GM19043 (cell line): ENCODE measurements around the gene RBL2.
"Not testable (repeated sequence)": the region's sequence is repeated elsewhere in the genome, so short reads cannot be mapped to it uniquely, and the experiment has no call there.

Experiments
- ATAC-seq: cut with Tn5 transposase; IDR thresholded peaks from one replicate; pipeline ENCODE4 v1.9.1; 2021; ENCODE audit warnings: low read depth; ENCODE audit not compliant: unreplicated experiment

Gene RBL2

DNA sequence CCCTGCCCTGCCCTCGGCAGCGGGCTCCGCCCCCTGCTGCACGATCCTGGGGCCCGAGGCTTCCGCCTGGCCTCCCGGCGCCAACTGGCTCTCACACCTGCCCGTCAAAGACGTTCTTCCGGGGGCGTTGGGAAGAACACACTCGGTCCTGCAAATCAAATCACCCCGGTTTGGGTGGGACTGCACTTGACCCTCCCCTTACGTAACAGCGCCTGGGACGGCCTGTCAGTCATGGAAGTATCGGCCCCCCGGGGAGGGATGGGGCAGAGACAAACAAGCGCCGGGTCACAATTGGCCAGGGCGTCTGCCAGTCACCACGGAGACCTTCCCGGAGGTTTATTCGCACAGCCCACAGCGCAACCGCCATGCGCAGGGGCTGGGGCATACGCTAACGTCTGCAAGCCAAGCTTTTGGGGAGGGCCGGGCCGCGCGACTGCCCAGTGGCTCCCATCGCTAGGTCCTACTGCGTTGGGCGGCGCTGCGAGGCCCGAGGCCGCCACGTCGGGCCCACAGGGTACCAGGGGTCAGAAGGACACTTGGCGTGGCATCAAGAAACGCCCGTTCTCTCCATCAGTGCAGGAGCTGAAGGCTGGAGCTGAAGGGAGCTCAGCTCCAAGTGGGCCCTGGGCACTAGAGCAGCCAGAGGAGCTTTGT, 69.1 kb downstream of the RBL2 start:
- ATAC-seq = peak; percentile 94

DNA sequence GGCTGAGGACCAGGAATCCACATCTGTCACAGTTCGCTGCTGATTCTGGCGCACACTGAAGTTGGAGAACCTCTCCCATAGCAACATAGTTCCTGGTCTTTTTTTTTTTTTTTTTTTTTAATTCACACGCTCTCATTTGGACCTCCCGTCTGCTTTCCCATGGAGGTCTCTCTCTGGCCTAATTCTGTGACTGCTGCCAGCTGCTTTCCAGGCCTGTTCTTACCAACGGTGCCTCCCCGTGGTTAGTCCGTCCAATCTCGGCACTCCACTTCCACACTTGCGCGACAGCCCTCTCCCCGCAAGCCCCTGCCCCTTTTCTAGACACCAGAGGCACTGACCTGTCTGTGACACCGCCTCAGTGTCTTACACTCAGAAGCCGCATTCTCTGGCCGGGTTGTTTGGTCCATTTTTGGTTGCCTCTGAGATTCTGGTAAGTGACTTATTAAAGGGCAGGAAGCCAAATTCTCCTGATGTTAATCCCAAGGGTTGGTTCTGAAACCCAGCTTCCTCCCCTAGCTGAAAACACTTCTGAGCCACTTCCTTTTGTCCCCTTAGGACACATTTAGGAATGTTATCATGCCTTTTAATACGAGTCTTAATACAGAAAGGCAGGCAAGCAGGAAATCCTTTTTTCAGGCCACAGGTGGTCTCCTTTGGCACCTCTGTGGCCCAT, 69.9 kb downstream of the RBL2 start:
- ATAC-seq = no peak

DNA sequence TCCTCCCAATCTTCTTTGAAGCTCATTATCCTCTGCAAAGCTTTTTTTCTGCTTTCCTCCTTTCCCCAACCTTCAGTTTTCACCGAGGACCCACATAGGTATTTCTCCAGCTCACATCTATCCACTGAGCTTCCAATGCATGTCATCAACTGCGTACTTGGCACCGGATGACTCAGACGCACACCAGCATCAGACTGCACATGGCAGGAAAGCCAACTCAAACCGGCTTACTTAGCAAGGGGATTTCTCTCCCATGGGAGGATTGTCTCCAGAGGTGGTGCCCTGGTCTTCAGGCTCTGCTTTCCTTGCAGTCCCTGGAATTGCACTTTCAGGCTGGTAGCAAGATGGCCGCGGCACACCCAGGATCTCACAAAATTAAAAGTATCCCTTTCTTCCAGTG, 70.4 kb downstream of the RBL2 start:
- no peak for ATAC-seq

DNA sequence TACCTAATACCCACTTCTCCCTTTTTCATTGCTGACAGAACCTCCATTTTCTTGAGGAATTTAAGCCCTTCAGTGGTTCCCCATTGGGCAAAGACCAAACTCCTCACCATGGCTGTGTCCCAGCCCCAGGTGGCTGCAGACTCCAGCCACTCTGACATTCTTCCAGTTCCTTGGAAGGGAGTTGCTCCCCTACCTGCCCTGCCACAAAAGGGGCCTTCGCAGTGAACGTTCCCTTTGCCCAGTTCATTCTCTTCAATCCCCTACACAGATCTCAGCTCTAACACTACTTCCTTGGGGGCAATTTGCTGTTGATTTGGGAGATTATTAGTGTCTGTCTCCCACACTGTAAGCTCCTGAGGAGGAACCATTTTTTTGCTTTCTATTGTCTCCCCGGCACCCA, 72.0 kb downstream of the RBL2 start:
- ATAC-seq = no peak

DNA sequence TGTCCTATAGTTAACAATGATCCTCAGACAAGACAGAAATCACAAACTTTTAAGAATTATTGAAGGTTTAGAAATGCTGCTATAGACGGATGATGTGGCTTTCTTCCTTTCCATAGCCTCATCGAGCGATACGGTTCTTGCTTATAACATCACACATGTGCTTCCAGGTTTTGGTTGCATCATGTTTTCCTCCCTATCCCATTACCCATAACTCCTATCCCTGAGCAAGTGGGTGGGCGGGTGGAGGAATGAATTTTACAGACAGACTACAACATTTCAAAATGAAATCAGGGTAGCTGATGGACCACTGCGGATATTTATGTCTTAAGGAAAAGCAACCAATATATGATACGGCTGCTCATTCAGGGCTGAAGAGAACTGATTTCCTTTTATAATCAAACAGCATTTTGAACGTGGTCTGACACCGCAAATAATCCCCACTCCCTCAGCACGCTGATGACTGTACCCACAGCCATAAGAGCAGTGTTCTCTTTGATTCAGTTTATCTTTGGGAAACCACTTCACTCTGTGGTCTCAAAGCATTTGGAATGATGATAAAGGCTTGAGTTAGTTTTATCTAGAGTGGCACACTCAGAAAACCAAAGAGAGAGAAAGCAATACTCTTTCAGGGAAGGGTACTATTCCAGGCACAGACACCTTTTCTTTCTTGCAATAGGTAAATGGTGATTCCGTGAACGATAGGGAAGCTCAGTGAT, 73.4 kb downstream of the RBL2 start:
- no peak for ATAC-seq

DNA sequence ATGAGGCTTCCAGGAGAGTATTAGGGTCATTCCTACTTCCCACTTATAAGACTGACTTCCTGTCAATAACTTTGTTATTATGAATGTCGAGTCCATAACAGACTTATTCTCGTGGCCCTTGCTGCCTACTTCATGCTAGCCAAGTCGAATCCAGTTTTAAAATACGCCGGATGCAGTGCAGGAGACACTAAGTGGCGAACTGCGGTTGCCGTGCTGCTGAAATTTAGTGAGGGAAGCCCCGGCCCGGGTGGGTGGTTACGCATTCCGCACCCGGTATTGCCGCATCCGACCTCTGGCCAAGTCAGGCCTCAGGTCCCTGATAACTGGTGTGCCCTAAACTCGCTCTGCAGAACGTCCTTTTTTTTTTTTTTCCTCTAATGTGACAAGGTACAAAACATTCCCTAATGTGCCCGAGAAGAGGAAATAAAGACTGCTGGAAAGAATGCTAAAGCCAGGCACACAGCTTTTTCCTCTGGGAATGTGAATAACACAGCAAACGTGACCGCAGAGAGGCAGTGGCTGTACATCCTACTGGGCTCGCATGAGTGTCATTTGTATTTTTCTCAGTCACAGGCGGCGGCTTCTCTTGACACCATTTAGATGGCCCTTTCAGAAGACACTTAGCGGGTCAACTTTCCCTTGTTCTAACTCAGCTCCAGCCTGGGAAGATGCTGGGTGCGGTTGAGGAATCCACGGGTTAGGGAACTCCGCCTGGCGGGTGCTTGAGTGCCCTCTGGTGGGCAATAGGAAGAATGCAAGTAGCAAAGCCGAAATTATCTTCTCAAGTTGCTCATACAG, 75.8 kb downstream of the RBL2 start:
- ATAC-seq = no peak

DNA sequence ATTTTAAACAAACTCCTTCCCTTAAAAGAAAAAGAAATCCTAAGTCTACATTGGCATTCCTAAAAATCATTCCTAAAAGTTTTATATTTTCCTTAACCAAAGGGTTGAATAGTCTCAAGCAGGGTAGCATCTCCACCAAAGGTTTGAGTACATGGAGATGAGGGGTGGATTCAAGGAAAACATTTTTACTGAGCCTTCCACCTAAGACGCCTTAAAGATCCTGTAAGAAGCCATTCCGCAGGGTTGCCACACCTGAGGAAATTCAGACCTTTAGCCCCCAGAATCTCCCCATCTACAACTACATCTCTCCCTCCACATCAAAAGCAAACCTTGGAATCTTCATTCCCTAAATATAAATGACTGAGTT, 76.4 kb downstream of the RBL2 start:
- no peak for ATAC-seq

DNA sequence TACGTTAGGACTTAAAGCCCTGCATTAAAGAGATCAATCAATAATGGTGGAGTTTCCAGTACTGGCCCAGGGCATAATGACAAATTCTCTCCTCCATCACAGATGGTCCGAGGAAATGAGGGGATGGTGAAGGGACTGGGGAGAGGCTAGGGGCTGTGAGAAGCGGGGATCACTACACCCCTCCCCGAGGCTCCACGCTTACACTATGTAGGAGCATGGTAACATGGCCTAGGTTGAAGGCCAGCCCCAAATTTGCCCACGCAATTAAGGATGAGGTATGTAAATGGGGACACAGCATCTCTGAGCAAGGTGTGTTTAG, 76.8 kb downstream of the RBL2 start:
- no peak for ATAC-seq

DNA sequence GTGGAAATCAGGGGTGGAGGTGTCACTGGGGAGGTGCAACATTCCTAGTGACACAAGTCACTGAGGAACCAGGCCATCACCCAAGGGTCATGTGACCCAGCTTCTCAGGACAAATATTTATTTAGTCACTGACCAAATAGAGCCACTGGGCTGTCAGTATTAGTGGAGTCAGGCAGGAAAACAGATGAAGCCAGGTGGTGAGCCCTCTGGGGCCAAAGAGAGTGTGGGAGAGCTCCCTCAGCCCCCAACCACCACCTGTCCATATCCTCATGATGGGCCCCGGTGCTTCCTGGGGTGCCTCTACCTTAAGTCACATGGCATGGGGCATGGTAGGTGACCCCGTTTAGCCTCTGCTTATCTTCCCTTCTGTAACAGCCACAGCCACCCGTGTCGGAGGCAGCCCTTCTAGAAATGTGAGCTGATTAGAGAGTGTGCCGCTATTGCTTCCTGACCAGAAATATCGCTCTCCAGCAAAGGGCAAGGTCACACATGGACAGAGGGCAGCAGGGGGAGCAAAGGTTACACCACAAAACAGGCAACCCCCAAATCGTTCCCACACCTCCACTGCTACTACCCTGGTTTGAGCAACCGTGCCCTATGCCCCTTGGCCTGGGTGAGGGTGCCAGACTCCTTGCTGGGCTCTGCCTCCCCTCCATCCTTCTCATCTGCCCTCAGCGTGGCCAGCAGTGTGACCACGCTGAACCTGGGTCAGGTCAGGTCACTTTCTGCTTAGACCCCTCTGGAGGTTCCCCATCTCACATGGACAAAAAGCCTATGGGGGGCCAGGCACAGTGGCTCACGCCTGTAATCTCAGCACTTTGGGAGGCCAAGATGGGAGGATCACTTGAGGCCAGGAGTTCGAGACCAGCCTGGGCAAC, 77.4 kb downstream of the RBL2 start:
- ATAC-seq = no peak

DNA sequence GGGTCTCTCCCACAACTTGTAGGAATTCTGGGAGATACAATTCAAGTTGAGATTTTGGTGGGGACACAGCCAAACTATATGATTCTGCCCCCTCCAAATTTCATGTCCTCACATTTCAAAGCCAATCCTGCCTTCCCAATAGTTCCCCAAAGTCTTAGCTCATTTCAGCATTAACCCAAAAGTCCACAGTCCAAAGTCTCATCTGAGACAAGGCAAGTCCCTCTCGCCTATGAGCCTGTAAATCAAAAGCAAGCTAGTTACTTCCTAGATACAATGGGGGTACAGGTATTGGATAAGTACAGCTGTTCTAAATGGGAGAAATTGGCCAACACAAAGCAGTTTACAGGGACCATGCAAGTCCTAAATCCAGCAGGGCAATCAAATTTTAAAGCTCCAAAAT, 78.5 kb downstream of the RBL2 start:
- not testable (repeated sequence) for ATAC-seq

DNA sequence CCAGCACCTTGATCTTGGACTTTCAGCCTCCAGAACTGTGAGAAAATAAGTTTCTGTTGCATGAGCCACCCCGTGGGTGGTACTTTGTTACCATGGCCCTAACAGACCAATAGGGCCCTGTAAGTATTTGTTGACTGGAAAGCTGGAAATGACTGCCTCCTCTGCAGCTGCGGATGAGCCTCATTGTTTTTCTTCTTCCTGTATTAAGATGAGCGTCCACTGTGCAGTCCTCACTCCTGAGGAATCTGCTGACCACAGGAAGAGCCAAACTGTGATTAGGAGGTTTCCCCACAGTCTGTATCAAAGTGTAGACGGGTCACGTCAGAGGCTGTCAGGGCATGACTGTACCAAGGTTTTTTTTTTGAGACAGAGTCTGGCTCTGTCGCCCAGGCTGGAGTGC, 81.0 kb downstream of the RBL2 start:
- ATAC-seq = no peak

DNA sequence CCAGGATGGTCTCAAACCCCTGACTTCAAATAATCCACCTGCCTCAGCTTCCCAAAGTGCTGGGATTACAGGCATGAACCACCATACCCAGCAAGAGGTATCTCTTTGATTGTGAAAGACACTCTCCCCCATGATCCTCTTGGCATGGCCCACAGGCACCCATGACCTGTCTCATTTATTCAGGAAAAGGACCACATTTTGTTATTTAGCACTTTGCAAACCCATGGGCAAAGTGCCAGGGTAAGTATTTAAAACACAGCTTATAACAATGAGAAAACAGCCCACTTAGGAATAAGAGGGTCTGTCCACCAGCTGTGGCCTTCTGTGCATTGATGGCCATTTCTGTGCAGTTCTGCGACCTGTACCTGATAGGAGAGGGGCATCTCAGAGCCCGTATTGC, 81.5 kb downstream of the RBL2 start:
- ATAC-seq = no peak

DNA sequence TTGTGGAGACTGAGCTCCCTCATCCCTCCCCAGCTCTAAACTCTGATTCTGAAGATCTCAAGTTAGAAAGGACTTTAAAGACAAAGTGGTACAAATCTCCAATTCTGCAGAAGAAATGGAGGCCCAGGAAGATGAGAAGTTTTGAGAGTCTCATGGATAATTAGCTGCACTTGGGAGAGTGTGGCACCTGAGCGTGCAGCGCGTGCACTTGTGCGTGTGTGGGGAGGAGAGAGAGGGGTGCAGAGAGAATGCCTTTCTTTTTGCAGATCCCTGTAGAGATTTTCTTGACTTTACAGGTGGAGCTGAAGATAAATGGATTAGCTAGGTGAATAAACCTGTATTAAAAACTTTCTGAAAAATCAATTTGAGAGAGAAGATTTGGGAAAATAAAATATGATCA, 83.6 kb downstream of the RBL2 start:
- no peak for ATAC-seq

DNA sequence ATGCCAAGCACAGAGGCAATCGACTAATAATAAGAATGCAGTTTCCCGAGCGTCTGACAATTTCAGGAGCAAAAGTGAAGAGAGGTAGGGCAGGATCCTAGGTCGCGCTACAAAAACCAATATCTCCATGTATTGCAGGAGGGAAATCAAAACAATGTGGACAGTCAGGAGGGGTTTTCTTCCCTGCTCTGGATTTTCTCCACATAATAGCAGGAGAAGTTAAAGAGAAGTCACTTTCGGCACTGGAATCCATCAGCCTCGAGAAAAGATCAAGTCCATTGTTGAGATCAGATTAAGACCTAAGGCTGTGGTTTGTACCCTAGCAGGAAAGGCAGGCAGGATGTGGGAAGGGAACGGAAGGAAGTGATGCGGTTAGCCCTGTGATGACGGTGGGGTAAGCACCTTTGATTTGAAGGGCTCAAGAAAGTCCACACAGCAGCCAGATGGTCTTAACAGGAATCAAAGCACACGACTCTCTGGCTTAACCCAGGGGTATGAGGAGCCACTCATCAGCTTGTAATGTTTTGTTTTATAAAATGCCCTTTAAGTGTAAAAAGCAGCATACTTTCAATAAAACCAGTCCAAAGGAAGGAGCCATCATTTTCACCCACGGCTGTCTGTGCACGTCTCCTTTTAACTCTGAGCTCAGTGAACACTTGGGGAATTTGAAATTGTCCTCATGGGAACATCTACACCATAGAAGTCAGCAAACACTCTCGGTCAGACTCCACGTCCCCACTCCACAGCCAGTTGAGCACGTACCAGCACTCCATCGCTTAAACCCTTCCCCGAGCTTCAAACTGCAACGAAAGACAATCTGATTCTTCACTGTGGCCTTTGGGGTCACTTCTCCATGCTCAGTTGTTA, 84.5 kb downstream of the RBL2 start:
- peak; percentile 98 for ATAC-seq

DNA sequence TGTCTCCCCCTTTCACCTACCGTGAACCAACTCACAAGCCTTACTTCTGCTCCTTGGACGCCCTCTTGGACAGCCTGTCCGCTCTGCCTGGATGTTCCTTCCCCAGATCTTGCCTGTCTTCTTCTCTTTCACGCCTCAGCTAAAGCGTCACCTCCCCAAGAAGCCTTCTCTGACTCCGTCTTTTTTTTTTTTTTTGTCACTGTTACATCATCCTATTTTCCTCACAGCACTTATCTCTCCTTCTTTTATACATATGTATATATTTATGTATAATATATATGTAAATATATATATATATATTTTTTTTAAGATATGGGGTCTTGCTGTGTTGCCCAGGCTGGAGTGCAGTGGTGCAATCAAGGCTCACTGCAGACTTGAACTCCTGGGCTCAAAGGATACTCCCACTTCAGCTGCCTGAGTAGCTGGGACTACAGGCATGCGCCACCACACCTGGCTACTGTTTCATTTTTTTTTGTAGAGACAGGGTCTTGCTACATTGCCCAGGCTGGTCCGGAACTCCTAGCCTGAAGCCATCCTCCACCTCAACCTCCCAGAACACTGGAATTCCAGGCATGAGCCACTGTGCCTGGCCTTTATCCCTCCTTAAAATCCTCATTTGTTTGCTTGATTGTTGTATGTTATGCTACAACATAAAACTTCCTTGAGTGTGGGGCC, 85.3 kb downstream of the RBL2 start:
- ATAC-seq = no peak

DNA sequence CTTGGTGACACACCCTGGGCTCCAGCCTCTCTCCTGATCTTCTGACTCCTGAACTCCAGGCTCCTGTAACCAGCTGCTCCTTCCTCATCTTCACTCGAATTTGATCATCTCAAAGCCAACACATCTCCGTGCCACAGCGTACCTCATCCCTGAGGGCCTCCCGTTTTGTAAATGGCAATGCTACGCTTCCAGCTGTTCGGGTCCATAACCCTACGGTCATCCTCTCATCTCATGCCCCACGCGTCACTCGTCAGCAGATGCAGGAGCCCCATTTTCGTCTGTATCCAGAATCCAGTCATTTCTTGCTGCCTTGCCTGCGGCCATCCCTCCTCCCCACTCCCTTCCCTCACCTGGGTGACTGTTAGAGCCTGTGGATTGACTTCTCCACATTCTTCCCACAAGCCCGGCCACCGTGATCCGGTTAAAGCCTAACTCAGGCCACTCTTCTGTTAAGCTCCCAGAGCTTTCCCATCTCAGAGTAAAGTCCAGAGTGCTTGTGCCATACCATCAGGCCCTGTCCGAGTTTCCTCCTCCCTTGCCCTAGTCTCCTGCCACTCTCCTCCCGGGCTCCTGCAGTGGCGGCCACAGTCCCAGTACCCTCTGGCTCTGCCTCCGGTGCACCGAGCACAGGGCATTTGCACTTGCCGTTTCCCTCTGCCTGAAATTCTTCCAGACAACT, 89.0 kb downstream of the RBL2 start:
- ATAC-seq = no peak

DNA sequence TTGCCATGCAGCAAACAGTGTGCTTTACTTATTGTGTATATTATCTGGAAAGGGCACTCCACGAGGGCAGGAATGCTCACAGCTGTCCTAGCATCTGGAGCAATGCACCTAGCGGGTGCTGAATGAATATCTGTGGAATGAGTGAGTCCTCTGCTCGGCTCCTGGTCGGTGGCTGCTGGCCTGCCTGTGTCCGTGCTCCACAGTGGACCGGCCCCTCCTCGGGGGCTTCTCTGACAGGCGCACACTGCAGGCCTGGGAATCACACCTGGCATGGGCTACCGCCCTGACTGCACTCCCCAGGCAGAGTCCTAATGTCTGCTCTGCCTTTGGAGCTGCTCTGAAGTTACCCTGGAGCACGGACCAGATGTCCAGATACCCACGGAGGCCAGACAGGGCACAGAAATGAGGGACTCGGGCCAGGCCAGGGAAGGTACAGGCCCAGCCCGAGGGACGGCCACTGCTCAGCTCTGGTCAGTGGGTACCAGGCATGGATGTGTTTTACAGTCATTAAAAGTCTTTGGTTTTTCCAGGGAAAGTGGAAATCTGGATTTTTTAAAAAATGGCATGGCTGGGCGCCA, 89.8 kb downstream of the RBL2 start:
- no peak for ATAC-seq

DNA sequence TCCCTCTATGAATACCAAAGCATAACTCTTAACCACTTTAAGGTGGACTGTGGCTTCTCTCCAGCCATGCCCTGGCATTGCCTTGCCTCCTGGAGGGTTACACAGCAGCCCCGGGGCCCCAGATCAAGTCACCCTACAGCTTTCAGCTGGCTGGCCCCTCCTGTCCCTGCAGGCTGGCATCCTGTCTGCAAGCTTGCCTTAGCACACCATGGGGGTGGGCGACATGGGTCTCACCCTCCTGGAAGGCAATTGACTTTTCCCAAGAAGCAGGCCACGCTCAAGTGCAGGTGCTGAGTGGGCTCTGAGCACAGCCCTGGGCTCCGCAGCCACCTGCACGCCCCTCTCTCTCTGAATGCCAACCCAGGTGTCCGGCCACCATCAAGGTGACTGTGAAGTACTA, 94.5 kb downstream of the RBL2 start:
- no peak for ATAC-seq
